PC-3 (cell line): Measurements from ENCODE around the gene TP53AIP1. TPM values are rescaled to one million over a fixed set of nuclear protein-coding genes. Genes with fewer than 3 reads are reported as not detected.

Experiments
- ATAC-seq: fragments of 200-7000 bp; cut with Tn5 transposase; 2 replicates; pipeline ENCODE4 v1.9.1; 2020; ENCODE audit warnings: mild to moderate bottlenecking, moderate library complexity
- BruUV-seq: library from RNA; stranded (reverse); fragments of 400-500 nt; replicated peaks from 2 replicates; lab custom pipeline; 2021; lab: Mats Ljungman, UMichigan
- CTCF ChIA-PET: fragments of 300-600 bp; sonication (Branson Sonifier 250); formaldehyde crosslinking; loops from one replicate; lab custom pipeline; 2022; ENCODE audit warnings: antibody characterized with exemption; lab: Charles Lee
- POLR2A ChIA-PET: fragments of 300-600 bp; sonication (Branson Sonifier 250); formaldehyde crosslinking; loops from one replicate; lab custom pipeline; 2022; ENCODE audit warnings: antibody characterized with exemption; ENCODE audit not compliant: unreplicated experiment; lab: Charles Lee
- DNase-seq: peaks from one replicate; pipeline ENCODE4 v3.0.0-alpha.2; 2015
- H2AFZ ChIP-seq: fragments of 300-600 bp; sonication (generic); 2 replicates; pipeline ENCODE4 v1.6.0; 2016; ENCODE audit warnings: antibody characterized with exemption, low read length
- H3F3A ChIP-seq: fragments of 300-600 bp; sonication (generic); one replicate; pipeline ENCODE4 v1.6.0; 2017; ENCODE audit warnings: antibody characterized with exemption, low read length, control low read depth, mild to moderate bottlenecking; ENCODE audit not compliant: unreplicated experiment
- H3K27ac ChIP-seq: fragments of 300-600 bp; sonication (generic); 2 replicates; pipeline ENCODE4 v1.5.1; 2016; ENCODE audit warnings: mild to moderate bottlenecking, low read length
- H3K27me3 ChIP-seq: fragments of 300-600 bp; sonication (generic); 2 replicates; pipeline ENCODE4 v1.6.1; 2016; ENCODE audit warnings: low read length, mixed read lengths
- H3K36me3 ChIP-seq: fragments of 300-600 bp; sonication (generic); 2 replicates; pipeline ENCODE4 v1.6.1; 2016; ENCODE audit warnings: low read depth, mixed run types, low read length, mixed read lengths
- H3K4me1 ChIP-seq: fragments of 300-600 bp; sonication (generic); 2 replicates; pipeline ENCODE4 v1.5.1; 2016; ENCODE audit warnings: low read length; ENCODE audit not compliant: insufficient read depth
- H3K4me2 ChIP-seq: fragments of 300-600 bp; sonication (generic); 2 replicates; pipeline ENCODE4 v1.6.0; 2016; ENCODE audit warnings: low read length
- H3K4me3 ChIP-seq: fragments of 300-600 bp; sonication (generic); 2 replicates; pipeline ENCODE4 v1.5.1; 2016; ENCODE audit warnings: mild to moderate bottlenecking, low read length, mixed read lengths
- H3K79me2 ChIP-seq: fragments of 300-600 bp; sonication (generic); 2 replicates; pipeline ENCODE4 v1.6.1; 2017; ENCODE audit warnings: low read length, mixed read lengths
- H3K9ac ChIP-seq: fragments of 300-600 bp; sonication (generic); 2 replicates; pipeline ENCODE4 v1.6.0; 2016; ENCODE audit warnings: mild to moderate bottlenecking, low read length
- H3K9me2 ChIP-seq: fragments of 300-600 bp; sonication (generic); replicated peaks from 2 replicates; pipeline ENCODE4 v1.6.1; 2016; ENCODE audit warnings: mixed run types, low read length, mixed read lengths
- H3K9me3 ChIP-seq: fragments of 300-600 bp; sonication (generic); 2 replicates; pipeline ENCODE4 v1.6.1; 2016; ENCODE audit warnings: low read length, mixed read lengths
- H4K20me1 ChIP-seq: fragments of 300-600 bp; sonication (generic); 2 replicates; pipeline ENCODE4 v1.6.1; 2016; ENCODE audit warnings: low read length, mixed read lengths
- CTCF ChIP-seq: fragments of 300-600 bp; sonication (generic); conservative IDR thresholded peaks from 2 replicates; pipeline ENCODE4 v1.5.1; 2017; ENCODE audit warnings: antibody characterized with exemption, low read depth, mild to moderate bottlenecking, low read length
- EZH2 ChIP-seq: fragments of 300-600 bp; sonication (generic); IDR thresholded peaks from one replicate; pipeline ENCODE4 v1.6.1; 2017; ENCODE audit warnings: antibody characterized with exemption, mild to moderate bottlenecking, low read length; ENCODE audit not compliant: unreplicated experiment
- EZH2phosphoT487 ChIP-seq: fragments of 300-600 bp; sonication (generic); IDR thresholded peaks from 2 replicates; pipeline ENCODE4 v1.6.1; 2018; ENCODE audit warnings: mild to moderate bottlenecking, antibody characterized with exemption, low read length, borderline replicate concordance
- intact Hi-C: fragments of 100-400 bp; cut with micrococcal nuclease; formaldehyde crosslinking; loops from 2 replicates; pipeline ENCODE4 v1.9.0; 2023
- total RNA-seq: library from RNA; depleted of rRNA; stranded (reverse); fragments of >200 nt; gene quantifications from 2 replicates; pipeline ENCODE4 v1.2.3, GENCODE V29; 2014

Gene TP53AIP1
- total RNA-seq, 1 experiment from 2014 or later, result 0.58 TPM

- no TSS peak for BruUV-seq
- intact Hi-C loops, result no loop called here
- H3K27me3 ChIP-seq, result no peaks in the 10 kb centered on the region
- POLR2A ChIA-PET, result no interaction called here
- H3K9me3 ChIP-seq, result no peaks in the 10 kb centered on the region
- H3K36me3 ChIP-seq, result peaks cover 11% of the 10 kb centered on the region; the same call in 1 of the 2 replicates
- H3K4me2 ChIP-seq, result no peak overlapping the region
- no peak for DNase-seq
- no peaks in the 10 kb centered on the region for H3K4me1 ChIP-seq
- H3K79me2 ChIP-seq, result no peaks in the 10 kb centered on the region
- no peak overlapping the region for H2AFZ ChIP-seq
- H3K9me2 ChIP-seq, result no peaks in the 10 kb centered on the region
- no peak overlapping the region for H3K4me3 ChIP-seq
- ATAC-seq, result no peak
- H3F3A ChIP-seq, result no peaks in the 10 kb centered on the region
- no peak overlapping the region for H3K27ac ChIP-seq
- CTCF ChIA-PET, result interaction anchor here (0.7 kb wide), 1 partner anchor 1378 kb away, joined by 15 read pairs; no protein-coding TSS in a partner anchor
- TF ChIP-seq EZH2phosphoT487, result no peak
- no peaks in the 10 kb centered on the region for H4K20me1 ChIP-seq
- no peak overlapping the region for H3K9ac ChIP-seq
These were observed 22.8 kb upstream of the TP53AIP1 start for GRCh38 chr11:128965485-128965884.

- intact Hi-C loops, result no loop called here
- TF ChIP-seq EZH2phosphoT487 (no peak), CTCF (no peak), EZH2 (no peak)
- Histone ChIP-seq H3K4me2 (no peak overlapping the region), H3K4me1 (no peaks in the 10 kb centered on the region), H4K20me1 (no peaks in the 10 kb centered on the region), H3K9me3 (no peaks in the 10 kb centered on the region), H3K36me3 (peaks cover 3% of the 10 kb centered on the region; the same call in 1 of the 2 replicates), H3K9ac (no peak overlapping the region), H3F3A (no peaks in the 10 kb centered on the region), H3K27ac (no peak overlapping the region), H3K79me2 (no peaks in the 10 kb centered on the region), H2AFZ (no peak overlapping the region), H3K9me2 (no peaks in the 10 kb centered on the region), H3K4me3 (no peak overlapping the region), H3K27me3 (no peaks in the 10 kb centered on the region)
- CTCF ChIA-PET, result no interaction called here
- no peak for DNase-seq
- ATAC-seq, result no peak
- POLR2A ChIA-PET, result no interaction called here
- BruUV-seq, result no TSS peak
These were observed 21.8 kb upstream of the TP53AIP1 start for GRCh38 chr11:128964463-128964930.

- ATAC-seq, result no peak
- H3K79me2 ChIP-seq, result no peaks in the 10 kb centered on the region
- peaks cover 3% of the 10 kb centered on the region; the same call in 1 of the 2 replicates for H3K36me3 ChIP-seq
- no peak overlapping the region for H3K4me3 ChIP-seq
- TF ChIP-seq EZH2 (no peak), CTCF (no peak), EZH2phosphoT487 (no peak)
- no peaks in the 10 kb centered on the region for H3K4me1 ChIP-seq
- no peak overlapping the region for H2AFZ ChIP-seq
- CTCF ChIA-PET, result no interaction called here
- no peak overlapping the region for H3K4me2 ChIP-seq
- DNase-seq, result no peak
- no TSS peak for BruUV-seq
- no peaks in the 10 kb centered on the region for H4K20me1 ChIP-seq
- H3K27me3 ChIP-seq, result no peaks in the 10 kb centered on the region
- H3K27ac ChIP-seq, result no peak overlapping the region
- intact Hi-C loops, result no loop called here
- no peaks in the 10 kb centered on the region for H3F3A ChIP-seq
- POLR2A ChIA-PET, result no interaction called here
- no peaks in the 10 kb centered on the region for H3K9me2 ChIP-seq
- no peak overlapping the region for H3K9ac ChIP-seq
- H3K9me3 ChIP-seq, result no peaks in the 10 kb centered on the region
These were observed 21.2 kb upstream of the TP53AIP1 start for GRCh38 chr11:128963744-128964325.
